Measurements from ENCODE around the gene RANBP9. TPM values are rescaled to one million over a fixed set of nuclear protein-coding genes. Genes with fewer than 3 reads are reported as not detected.

The RANBP9 gene
- total and polyA plus RNA-seq, 9 of the 15 experiments (the other 6 are each of a cell fraction or from before 2014, with no cell fraction given) = 27.5 to 130 (median 61.5) TPM

DNA sequence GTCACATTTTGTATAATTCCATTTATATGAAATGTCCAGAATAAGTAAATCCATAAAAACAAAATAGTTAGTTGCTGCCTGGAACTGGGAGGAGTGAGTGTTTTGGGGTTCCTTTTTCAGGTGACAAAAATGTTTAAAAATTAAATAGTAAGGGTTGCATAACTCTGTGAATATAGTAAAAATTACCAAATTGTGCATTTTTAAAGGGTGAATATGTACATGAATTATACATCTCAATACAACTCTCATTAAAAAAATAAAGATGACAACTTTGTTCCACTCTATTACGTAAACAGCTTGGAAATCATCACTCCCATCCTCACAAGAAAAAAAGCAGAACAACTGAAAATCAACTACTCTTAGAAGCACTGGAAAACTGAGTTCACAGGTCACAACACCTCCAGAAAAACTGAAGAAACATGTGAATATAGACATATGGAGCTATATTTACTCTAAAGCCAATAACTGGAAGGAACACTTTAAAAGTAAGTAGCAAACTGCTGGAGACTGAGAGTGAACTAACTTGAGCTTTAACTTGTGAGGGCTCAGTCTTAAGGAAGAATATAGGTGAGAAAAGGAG lies 40.0 kb downstream of the RANBP9 start (continued):
- TF ChIP-seq, protein P1, sequence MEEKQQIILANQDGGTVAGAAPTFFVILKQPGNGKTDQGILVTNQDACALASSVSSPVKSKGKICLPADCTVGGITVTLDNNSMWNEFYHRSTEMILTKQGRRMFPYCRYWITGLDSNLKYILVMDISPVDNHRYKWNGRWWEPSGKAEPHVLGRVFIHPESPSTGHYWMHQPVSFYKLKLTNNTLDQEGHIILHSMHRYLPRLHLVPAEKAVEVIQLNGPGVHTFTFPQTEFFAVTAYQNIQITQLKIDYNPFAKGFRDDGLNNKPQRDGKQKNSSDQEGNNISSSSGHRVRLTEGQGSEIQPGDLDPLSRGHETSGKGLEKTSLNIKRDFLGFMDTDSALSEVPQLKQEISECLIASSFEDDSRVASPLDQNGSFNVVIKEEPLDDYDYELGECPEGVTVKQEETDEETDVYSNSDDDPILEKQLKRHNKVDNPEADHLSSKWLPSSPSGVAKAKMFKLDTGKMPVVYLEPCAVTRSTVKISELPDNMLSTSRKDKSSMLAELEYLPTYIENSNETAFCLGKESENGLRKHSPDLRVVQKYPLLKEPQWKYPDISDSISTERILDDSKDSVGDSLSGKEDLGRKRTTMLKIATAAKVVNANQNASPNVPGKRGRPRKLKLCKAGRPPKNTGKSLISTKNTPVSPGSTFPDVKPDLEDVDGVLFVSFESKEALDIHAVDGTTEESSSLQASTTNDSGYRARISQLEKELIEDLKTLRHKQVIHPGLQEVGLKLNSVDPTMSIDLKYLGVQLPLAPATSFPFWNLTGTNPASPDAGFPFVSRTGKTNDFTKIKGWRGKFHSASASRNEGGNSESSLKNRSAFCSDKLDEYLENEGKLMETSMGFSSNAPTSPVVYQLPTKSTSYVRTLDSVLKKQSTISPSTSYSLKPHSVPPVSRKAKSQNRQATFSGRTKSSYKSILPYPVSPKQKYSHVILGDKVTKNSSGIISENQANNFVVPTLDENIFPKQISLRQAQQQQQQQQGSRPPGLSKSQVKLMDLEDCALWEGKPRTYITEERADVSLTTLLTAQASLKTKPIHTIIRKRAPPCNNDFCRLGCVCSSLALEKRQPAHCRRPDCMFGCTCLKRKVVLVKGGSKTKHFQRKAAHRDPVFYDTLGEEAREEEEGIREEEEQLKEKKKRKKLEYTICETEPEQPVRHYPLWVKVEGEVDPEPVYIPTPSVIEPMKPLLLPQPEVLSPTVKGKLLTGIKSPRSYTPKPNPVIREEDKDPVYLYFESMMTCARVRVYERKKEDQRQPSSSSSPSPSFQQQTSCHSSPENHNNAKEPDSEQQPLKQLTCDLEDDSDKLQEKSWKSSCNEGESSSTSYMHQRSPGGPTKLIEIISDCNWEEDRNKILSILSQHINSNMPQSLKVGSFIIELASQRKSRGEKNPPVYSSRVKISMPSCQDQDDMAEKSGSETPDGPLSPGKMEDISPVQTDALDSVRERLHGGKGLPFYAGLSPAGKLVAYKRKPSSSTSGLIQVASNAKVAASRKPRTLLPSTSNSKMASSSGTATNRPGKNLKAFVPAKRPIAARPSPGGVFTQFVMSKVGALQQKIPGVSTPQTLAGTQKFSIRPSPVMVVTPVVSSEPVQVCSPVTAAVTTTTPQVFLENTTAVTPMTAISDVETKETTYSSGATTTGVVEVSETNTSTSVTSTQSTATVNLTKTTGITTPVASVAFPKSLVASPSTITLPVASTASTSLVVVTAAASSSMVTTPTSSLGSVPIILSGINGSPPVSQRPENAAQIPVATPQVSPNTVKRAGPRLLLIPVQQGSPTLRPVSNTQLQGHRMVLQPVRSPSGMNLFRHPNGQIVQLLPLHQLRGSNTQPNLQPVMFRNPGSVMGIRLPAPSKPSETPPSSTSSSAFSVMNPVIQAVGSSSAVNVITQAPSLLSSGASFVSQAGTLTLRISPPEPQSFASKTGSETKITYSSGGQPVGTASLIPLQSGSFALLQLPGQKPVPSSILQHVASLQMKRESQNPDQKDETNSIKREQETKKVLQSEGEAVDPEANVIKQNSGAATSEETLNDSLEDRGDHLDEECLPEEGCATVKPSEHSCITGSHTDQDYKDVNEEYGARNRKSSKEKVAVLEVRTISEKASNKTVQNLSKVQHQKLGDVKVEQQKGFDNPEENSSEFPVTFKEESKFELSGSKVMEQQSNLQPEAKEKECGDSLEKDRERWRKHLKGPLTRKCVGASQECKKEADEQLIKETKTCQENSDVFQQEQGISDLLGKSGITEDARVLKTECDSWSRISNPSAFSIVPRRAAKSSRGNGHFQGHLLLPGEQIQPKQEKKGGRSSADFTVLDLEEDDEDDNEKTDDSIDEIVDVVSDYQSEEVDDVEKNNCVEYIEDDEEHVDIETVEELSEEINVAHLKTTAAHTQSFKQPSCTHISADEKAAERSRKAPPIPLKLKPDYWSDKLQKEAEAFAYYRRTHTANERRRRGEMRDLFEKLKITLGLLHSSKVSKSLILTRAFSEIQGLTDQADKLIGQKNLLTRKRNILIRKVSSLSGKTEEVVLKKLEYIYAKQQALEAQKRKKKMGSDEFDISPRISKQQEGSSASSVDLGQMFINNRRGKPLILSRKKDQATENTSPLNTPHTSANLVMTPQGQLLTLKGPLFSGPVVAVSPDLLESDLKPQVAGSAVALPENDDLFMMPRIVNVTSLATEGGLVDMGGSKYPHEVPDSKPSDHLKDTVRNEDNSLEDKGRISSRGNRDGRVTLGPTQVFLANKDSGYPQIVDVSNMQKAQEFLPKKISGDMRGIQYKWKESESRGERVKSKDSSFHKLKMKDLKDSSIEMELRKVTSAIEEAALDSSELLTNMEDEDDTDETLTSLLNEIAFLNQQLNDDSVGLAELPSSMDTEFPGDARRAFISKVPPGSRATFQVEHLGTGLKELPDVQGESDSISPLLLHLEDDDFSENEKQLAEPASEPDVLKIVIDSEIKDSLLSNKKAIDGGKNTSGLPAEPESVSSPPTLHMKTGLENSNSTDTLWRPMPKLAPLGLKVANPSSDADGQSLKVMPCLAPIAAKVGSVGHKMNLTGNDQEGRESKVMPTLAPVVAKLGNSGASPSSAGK (IDR thresholded peaks at IDR 0.05) = 0 out of 2 replicates have a peak, but pooled peaks have one; percentile 21
- TF ChIP-seq, protein P2, sequence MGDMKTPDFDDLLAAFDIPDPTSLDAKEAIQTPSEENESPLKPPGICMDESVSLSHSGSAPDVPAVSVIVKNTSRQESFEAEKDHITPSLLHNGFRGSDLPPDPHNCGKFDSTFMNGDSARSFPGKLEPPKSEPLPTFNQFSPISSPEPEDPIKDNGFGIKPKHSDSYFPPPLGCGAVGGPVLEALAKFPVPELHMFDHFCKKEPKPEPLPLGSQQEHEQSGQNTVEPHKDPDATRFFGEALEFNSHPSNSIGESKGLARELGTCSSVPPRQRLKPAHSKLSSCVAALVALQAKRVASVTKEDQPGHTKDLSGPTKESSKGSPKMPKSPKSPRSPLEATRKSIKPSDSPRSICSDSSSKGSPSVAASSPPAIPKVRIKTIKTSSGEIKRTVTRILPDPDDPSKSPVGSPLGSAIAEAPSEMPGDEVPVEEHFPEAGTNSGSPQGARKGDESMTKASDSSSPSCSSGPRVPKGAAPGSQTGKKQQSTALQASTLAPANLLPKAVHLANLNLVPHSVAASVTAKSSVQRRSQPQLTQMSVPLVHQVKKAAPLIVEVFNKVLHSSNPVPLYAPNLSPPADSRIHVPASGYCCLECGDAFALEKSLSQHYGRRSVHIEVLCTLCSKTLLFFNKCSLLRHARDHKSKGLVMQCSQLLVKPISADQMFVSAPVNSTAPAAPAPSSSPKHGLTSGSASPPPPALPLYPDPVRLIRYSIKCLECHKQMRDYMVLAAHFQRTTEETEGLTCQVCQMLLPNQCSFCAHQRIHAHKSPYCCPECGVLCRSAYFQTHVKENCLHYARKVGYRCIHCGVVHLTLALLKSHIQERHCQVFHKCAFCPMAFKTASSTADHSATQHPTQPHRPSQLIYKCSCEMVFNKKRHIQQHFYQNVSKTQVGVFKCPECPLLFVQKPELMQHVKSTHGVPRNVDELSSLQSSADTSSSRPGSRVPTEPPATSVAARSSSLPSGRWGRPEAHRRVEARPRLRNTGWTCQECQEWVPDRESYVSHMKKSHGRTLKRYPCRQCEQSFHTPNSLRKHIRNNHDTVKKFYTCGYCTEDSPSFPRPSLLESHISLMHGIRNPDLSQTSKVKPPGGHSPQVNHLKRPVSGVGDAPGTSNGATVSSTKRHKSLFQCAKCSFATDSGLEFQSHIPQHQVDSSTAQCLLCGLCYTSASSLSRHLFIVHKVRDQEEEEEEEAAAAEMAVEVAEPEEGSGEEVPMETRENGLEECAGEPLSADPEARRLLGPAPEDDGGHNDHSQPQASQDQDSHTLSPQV (IDR thresholded peaks at IDR 0.05) = peak; percentile 57; the same call in 1 of the 2 replicates
- TF ChIP-seq ZSCAN29 (IDR thresholded peaks at IDR 0.05) (0 out of 2 replicates have a peak, but pooled peaks have one; percentile 12), CEBPB (tag; IDR thresholded peaks at IDR 0.05) (peak; percentile 58)

All from K562 (cell line).